IMR-90 (cell line): ENCODE measurements around the gene NEURL1B. TPM values are rescaled to one million over a fixed set of nuclear protein-coding genes. Genes with fewer than 3 reads are reported as not detected.

ENCODE experiments used
- ATAC-seq: fragments of 200-7000 bp; cut with Tn5 transposase; 2 replicates; pipeline ENCODE4 v1.9.1; 2020; ENCODE audit warnings: low read depth, mild to moderate bottlenecking, moderate library complexity
- BruUV-seq: library from RNA; stranded (reverse); fragments of 400-500 nt; replicated peaks from 2 replicates; lab custom pipeline; 2021; lab: Mats Ljungman, UMichigan
- CTCF ChIA-PET: fragments of 300-600 bp; formaldehyde crosslinking; extraction: SDS; loops from one replicate; lab custom pipeline; 2021; ENCODE audit warnings: antibody characterized with exemption; lab: Yijun Ruan, JAX
- POLR2A ChIA-PET: fragments of 300-600 bp; sonication (Branson Sonifier 250); formaldehyde crosslinking; loops from one replicate; lab custom pipeline; 2022; ENCODE audit warnings: antibody characterized with exemption; ENCODE audit not compliant: unreplicated experiment; lab: Charles Lee
- DNase-seq: peaks from one replicate; pipeline ENCODE4 v3.0.0; 2013
- H2AFZ ChIP-seq: replicated peaks from 2 replicates; pipeline ENCODE3; 2013; ENCODE audit warnings: low read length, mild to moderate bottlenecking; ENCODE audit not compliant: poor library complexity
- H2AK5ac ChIP-seq: 2 replicates; pipeline ENCODE4 v1.6.1; 2013; ENCODE audit warnings: low read depth, low read length, inconsistent platforms
- H2AK9ac ChIP-seq: replicated peaks from 2 replicates; pipeline ENCODE3; 2013; ENCODE audit warnings: mild to moderate bottlenecking, low read depth, low read length, moderate library complexity; ENCODE audit not compliant: poor library complexity
- H2BK120ac ChIP-seq: 2 replicates; pipeline ENCODE4 v1.6.1; 2013; ENCODE audit warnings: low read depth, low read length, inconsistent platforms
- H2BK15ac ChIP-seq: 3 replicates; pipeline ENCODE4 v1.6.1; 2013; ENCODE audit warnings: low read depth, low read length, inconsistent platforms
- H2BK20ac ChIP-seq: 2 replicates; pipeline ENCODE4 v1.6.1; 2013; ENCODE audit warnings: low read depth, mild to moderate bottlenecking, inconsistent platforms, low read length, moderate library complexity
- H2BK5ac ChIP-seq: 2 replicates; pipeline ENCODE4 v1.6.1; 2013; ENCODE audit warnings: mild to moderate bottlenecking, low read depth, low read length, inconsistent platforms; ENCODE audit not compliant: poor library complexity, severe bottlenecking
- H3K14ac ChIP-seq: replicated peaks from 2 replicates; pipeline ENCODE4 v1.6.1; 2013; ENCODE audit warnings: low read depth, low read length, inconsistent platforms
- H3K18ac ChIP-seq: 2 replicates; pipeline ENCODE4 v1.6.1; 2013; ENCODE audit warnings: low read depth, low read length, control low read depth
- H3K23ac ChIP-seq: 2 replicates; pipeline ENCODE4 v1.6.1; 2013; ENCODE audit warnings: low read depth, low read length, inconsistent platforms
- H3K27ac ChIP-seq: 2 replicates; pipeline ENCODE4 v1.5.1; 2013; ENCODE audit warnings: mild to moderate bottlenecking, control low read depth, low read length; ENCODE audit not compliant: insufficient read depth
- H3K27me3 ChIP-seq: 2 replicates; pipeline ENCODE4 v1.6.1; 2013; ENCODE audit warnings: low read length; ENCODE audit not compliant: control insufficient read depth, insufficient read depth
- H3K36me3 ChIP-seq: 2 replicates; pipeline ENCODE4 v1.6.1; 2013; ENCODE audit warnings: low read length, mixed read lengths; ENCODE audit not compliant: control insufficient read depth, insufficient read depth
- H3K4ac ChIP-seq: 2 replicates; pipeline ENCODE4 v1.6.1; 2013; ENCODE audit warnings: low read depth, low read length, inconsistent platforms
- H3K4me1 ChIP-seq: 2 replicates; pipeline ENCODE4 v1.6.1; 2013; ENCODE audit warnings: low read length, mixed read lengths; ENCODE audit not compliant: control insufficient read depth, insufficient read depth
- H3K4me2 ChIP-seq: 2 replicates; pipeline ENCODE4 v1.6.1; 2013; ENCODE audit warnings: low read depth, mild to moderate bottlenecking, control low read depth, low read length, moderate library complexity
- H3K4me3 ChIP-seq: 2 replicates; pipeline ENCODE4 v1.5.1; 2013; ENCODE audit warnings: low read depth, mild to moderate bottlenecking, control low read depth, low read length, moderate library complexity; ENCODE audit not compliant: insufficient read depth
- H3K56ac ChIP-seq: 2 replicates; pipeline ENCODE4 v1.6.1; 2013; ENCODE audit warnings: low read length, inconsistent platforms; ENCODE audit not compliant: insufficient read depth; ENCODE audit errors: extremely low read depth
- H3K79me1 ChIP-seq, 2 experiments: 2 replicates each; pipeline ENCODE4 v1.6.1; 2013; ENCODE audit warnings: low read length in 2 of 2, inconsistent platforms in 1 of 2, low read depth in 1 of 2
- H3K9ac ChIP-seq: 2 replicates; pipeline ENCODE4 v1.6.1; 2013; ENCODE audit warnings: low read depth, low read length, control low read depth
- H3K9me1 ChIP-seq: 2 replicates; pipeline ENCODE4 v1.6.1; 2013; ENCODE audit warnings: low read length, inconsistent platforms; ENCODE audit not compliant: insufficient read depth
- H3K9me3 ChIP-seq: 2 replicates; pipeline ENCODE4 v1.6.1; 2013; ENCODE audit warnings: low read length; ENCODE audit not compliant: control insufficient read depth, insufficient read depth
- H4K20me1 ChIP-seq: 2 replicates; pipeline ENCODE4 v1.6.1; 2013; ENCODE audit warnings: low read length, inconsistent platforms; ENCODE audit not compliant: insufficient read depth
- H4K5ac ChIP-seq: 2 replicates; pipeline ENCODE4 v1.6.1; 2013; ENCODE audit warnings: mild to moderate bottlenecking, low read depth, low read length, control low read depth
- H4K8ac ChIP-seq, 2 experiments: 2 replicates each; pipeline ENCODE4 v1.6.1; 2013; ENCODE audit warnings: low read depth in 2 of 2, low read length in 2 of 2, control low read depth in 1 of 2, inconsistent platforms in 1 of 2
- H4K91ac ChIP-seq: 2 replicates; pipeline ENCODE4 v1.6.1; 2013; ENCODE audit warnings: low read depth, low read length, inconsistent platforms; ENCODE audit not compliant: insufficient read depth
- CEBPB ChIP-seq: IDR thresholded peaks from 2 replicates; pipeline ENCODE4 v1.6.1; 2012; ENCODE audit warnings: low read depth, low read length, improper control_type of control experiment
- MAFK ChIP-seq: IDR thresholded peaks from 2 replicates; pipeline ENCODE4 v1.6.1; 2012; ENCODE audit warnings: low read depth, low read length, improper control_type of control experiment
- WGBS, 2 experiments: methylation state at CpG; one replicate each; pipeline versions ENCODE4 v1.1.5 to v1.1.7; 2013; ENCODE audit warnings: missing lambda C conversion rate in 2 of 2; ENCODE audit not compliant: insufficient read length in 1 of 2; ENCODE audit errors: extremely low coverage in 2 of 2; 5-methylcytosine and 5-hydroxymethylcytosine counted together
- dilution Hi-C: fragments of 300-500 bp; cut with HindIII; formaldehyde crosslinking; loops from one replicate; pipeline ENCODE4 v1.14.3; 2018; ENCODE audit warnings: low sequenced_read_pairs; ENCODE audit not compliant: unreplicated experiment
- in situ Hi-C: fragments of 300-500 bp; cut with MboI; formaldehyde crosslinking; loops from 3 replicates; pipeline ENCODE4 v1.14.3; 2019; ENCODE audit warnings: low sequenced_read_pairs, inconsistent platforms, mixed read lengths
- intact Hi-C: fragments of 100-400 bp; cut with micrococcal nuclease; formaldehyde crosslinking; loops from 2 replicates; pipeline ENCODE4 v1.10.0; 2022
- polyA plus RNA-seq, 3 experiments: library from polyadenylated mRNA; depleted of rRNA; stranded (reverse); fragments of >200 nt; gene quantifications; 2 replicates each; pipeline ENCODE4 v1.2.3, GENCODE V29; 2012; ENCODE audit warnings: low replicate concordance in 1 of 3
- total RNA-seq: library from RNA; depleted of rRNA; stranded (reverse); fragments of >200 nt; gene quantifications from 2 replicates; pipeline ENCODE4 v1.2.3, GENCODE V29; 2012

The NEURL1B gene
- total and polyA plus RNA-seq, 2 of the 4 experiments (the other 2 are of a cell fraction), result 1.8 to 2.8 TPM

DNA sequence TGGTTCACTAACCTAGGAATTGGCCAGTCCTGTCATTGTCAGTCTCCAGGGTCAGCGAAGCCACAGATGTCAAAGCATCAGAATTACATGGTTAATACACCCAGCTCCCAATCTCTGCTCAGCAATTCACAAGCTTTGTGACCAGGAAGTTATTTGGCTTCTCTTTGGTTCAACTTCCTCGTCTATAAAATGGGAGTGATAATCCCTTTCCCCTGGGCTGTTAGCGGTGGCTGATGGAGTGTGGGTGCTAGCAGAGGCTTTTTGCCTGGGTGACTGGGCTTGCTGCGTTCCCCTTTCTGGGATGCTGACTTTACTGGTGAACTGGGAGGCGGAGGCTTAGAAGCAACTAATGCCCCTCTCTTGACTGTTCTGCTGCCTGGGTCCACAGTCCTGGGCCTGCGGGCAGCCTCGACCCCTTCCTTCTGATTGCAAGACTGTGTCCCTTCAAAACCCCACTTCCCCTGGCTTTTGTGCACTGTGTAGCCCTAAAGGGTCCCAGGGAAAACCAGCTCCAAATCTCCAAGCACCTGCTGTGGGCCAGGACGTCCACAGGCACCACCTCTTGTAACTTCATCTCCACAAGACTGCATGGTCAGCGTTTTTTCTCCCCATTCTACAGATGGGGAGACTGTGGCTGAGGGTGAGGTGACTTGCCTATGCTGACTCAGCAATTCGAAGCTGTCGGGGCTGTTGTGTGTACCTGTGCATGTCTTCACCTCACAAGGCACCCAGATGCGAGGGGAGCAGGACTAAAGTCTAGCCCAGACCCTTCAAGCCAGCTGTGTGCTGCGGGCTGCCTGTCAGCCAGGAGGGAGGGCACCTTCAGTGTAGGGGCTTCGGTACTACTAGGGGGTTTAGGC lies 45.2 kb upstream of the NEURL1B start:
- ChIA-PET CTCF (no interaction called here), POLR2A (no interaction called here)
- H3K4me2 ChIP-seq, result no peak overlapping the region
- no peak overlapping the region for H4K8ac ChIP-seq
- no peak overlapping the region for H3K18ac ChIP-seq
- H3K27ac ChIP-seq, result no peak overlapping the region
- no peak overlapping the region for H4K91ac ChIP-seq
- H3K23ac ChIP-seq, result no peak overlapping the region
- in situ Hi-C loops (no loop called here), intact Hi-C loops (no loop called here), dilution Hi-C loops (no loop called here)
- H3K14ac ChIP-seq, result no peak overlapping the region
- peak; percentile 99 for TF ChIP-seq MAFK
- TF ChIP-seq CEBPB, result no peak
- no peaks in the 10 kb centered on the region for H3K79me1 ChIP-seq
- no peak overlapping the region for H2BK5ac ChIP-seq
- BruUV-seq, result no TSS peak
- H2BK15ac ChIP-seq, result no peak overlapping the region
- H3K36me3 ChIP-seq, result no peaks in the 10 kb centered on the region
- ATAC-seq, result no peak
- H3K9me3 ChIP-seq, result no peaks in the 10 kb centered on the region
- no peak overlapping the region for H3K4me3 ChIP-seq
- no peak overlapping the region for H3K9ac ChIP-seq
- WGBS, 2 experiments, result 89% methylated on average over 3 of the region's 14 CpGs; no CpG with 5 or more reads in 1 of the 2 experiments
- H3K9me1 ChIP-seq, result peaks cover 10% of the 10 kb centered on the region
- peak overlapping the region; percentile 41 for H2AFZ ChIP-seq
- no peak overlapping the region for H3K56ac ChIP-seq
- no peak overlapping the region for H2AK5ac ChIP-seq
- H3K4me1 ChIP-seq, result no peaks in the 10 kb centered on the region
- no peak overlapping the region for H2BK20ac ChIP-seq
- peaks cover 30% of the 10 kb centered on the region for H3K27me3 ChIP-seq
- no peak for DNase-seq
- H3K4ac ChIP-seq, result no peak overlapping the region
- no peak overlapping the region for H2BK120ac ChIP-seq
- H2AK9ac ChIP-seq, result peak overlapping the region; percentile 23
- peaks cover 6% of the 10 kb centered on the region; the same call in 1 of the 2 replicates for H4K20me1 ChIP-seq
- no peak overlapping the region for H4K5ac ChIP-seq
